ENCODE data around the gene SEMA3C. TPM values are rescaled to one million over a fixed set of nuclear protein-coding genes. Genes with fewer than 3 reads are reported as not detected.

The SEMA3C gene
- total and polyA plus RNA-seq, 2 experiments from 2014 or later = 34.8 to 134 TPM

DNA sequence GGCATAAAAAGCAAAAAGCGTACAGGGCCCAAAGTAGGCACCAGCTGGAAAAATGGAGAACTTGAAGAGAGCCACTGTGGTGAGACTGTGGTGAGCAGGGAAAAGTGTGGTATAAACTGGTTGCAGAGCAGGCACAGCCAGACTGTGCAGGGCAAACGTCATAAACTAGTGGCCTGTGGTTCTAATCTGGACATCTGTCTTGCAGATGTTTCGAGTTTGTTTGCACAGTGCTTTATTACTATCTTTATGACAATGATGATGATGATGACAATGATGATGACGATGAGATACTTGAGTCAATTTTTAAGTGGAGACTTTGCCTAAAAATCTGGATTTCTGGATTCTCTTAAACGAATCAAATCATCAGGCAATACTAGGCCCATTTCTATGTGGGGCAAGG is 45.7 kb downstream of the SEMA3C start:
- WGBS (ENCODE audit: low lambda C conversion rate, missing lambda C conversion rate) = 76% methylated on average over 5 of the region's 5 CpGs
- TF ChIP-seq EZH2 (IDR thresholded peaks at IDR 0.05; ENCODE audit: borderline replicate concordance) = no peak
- no peak for TF ChIP-seq EZH2phosphoT487 (IDR thresholded peaks at IDR 0.05; ENCODE audit: low read depth, severe bottlenecking, unreplicated experiment)
- TF ChIP-seq, protein P1, sequence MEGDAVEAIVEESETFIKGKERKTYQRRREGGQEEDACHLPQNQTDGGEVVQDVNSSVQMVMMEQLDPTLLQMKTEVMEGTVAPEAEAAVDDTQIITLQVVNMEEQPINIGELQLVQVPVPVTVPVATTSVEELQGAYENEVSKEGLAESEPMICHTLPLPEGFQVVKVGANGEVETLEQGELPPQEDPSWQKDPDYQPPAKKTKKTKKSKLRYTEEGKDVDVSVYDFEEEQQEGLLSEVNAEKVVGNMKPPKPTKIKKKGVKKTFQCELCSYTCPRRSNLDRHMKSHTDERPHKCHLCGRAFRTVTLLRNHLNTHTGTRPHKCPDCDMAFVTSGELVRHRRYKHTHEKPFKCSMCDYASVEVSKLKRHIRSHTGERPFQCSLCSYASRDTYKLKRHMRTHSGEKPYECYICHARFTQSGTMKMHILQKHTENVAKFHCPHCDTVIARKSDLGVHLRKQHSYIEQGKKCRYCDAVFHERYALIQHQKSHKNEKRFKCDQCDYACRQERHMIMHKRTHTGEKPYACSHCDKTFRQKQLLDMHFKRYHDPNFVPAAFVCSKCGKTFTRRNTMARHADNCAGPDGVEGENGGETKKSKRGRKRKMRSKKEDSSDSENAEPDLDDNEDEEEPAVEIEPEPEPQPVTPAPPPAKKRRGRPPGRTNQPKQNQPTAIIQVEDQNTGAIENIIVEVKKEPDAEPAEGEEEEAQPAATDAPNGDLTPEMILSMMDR (IDR thresholded peaks at IDR 0.05; ENCODE audit: poor library complexity) = no peak
- no peak overlapping the region for H3K27ac ChIP-seq

DNA sequence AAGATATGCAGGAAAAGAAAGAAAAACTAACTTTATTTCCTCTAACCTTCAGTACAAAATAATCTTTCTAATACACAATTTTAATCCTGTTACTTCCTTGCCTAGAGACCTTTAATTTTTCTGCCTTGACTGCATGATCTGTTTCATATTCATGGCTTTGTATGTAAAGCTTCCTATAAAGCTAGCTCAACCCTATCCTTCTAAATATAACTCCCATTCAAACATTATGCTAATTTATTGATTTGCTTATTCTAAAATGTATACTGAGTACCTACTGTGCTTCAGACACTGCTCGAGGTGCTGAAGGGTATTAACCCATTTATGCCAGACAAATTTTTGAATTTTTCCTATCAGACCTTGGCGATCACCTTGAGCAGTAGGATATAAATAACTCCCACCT is 47.6 kb downstream of the SEMA3C start:
- peaks cover 22% of the 10 kb centered on the region for H3K4me1 ChIP-seq (ENCODE audit: insufficient read depth)
- no peak overlapping the region for H3K4me2 ChIP-seq
- no peaks in the 10 kb centered on the region for H3K9me2 ChIP-seq (replicated peaks; ENCODE audit: insufficient read depth)
- no peak overlapping the region for H2AFZ ChIP-seq
- peak overlapping the region; percentile 67 for H3K27ac ChIP-seq
- peaks cover 36% of the 10 kb centered on the region for H3K79me2 ChIP-seq
- no peaks in the 10 kb centered on the region for H3K27me3 ChIP-seq
- TF ChIP-seq EZH2 (IDR thresholded peaks at IDR 0.05; ENCODE audit: borderline replicate concordance) (no peak), EZH2phosphoT487 (IDR thresholded peaks at IDR 0.05; ENCODE audit: low read depth, severe bottlenecking, unreplicated experiment) (no peak)
- TF ChIP-seq, protein P1 (IDR thresholded peaks at IDR 0.05; ENCODE audit: poor library complexity) = no peak
- no peak for DNase-seq (ENCODE audit: low spot score)
- H3K4me3 ChIP-seq = no peak overlapping the region
- WGBS (ENCODE audit: low lambda C conversion rate, missing lambda C conversion rate) = 70% methylated on average over 2 of the region's 2 CpGs
- H4K20me1 ChIP-seq (ENCODE audit: insufficient read depth, poor library complexity, severe bottlenecking) = no peaks in the 10 kb centered on the region
- H3K9me3 ChIP-seq (ENCODE audit: low read depth) = no peaks in the 10 kb centered on the region
- H3K36me3 ChIP-seq (replicated peaks; ENCODE audit: insufficient read depth, low read depth) = no peaks in the 10 kb centered on the region

More for the DNA sequence above, 45.7 kb downstream of the SEMA3C start:
- Histone ChIP-seq H3K79me2 (peaks cover 24% of the 10 kb centered on the region), H3K4me1 (ENCODE audit: insufficient read depth) (peaks cover 28% of the 10 kb centered on the region), H4K20me1 (ENCODE audit: insufficient read depth, poor library complexity, severe bottlenecking) (no peaks in the 10 kb centered on the region), H3K4me2 (no peak overlapping the region), H3K4me3 (no peak overlapping the region), H3K9me2 (replicated peaks; ENCODE audit: insufficient read depth) (no peaks in the 10 kb centered on the region), H3K27me3 (no peaks in the 10 kb centered on the region), H3K9me3 (ENCODE audit: low read depth) (no peaks in the 10 kb centered on the region), H3K36me3 (replicated peaks; ENCODE audit: insufficient read depth, low read depth) (no peaks in the 10 kb centered on the region), H2AFZ (no peak overlapping the region)
- DNase-seq (ENCODE audit: low spot score) = no peak

GRCh38 chr7:80870813-80871212 is 48.0 kb downstream of the SEMA3C start:
- Histone ChIP-seq H3K27me3 (no peaks in the 10 kb centered on the region), H3K9me2 (replicated peaks; ENCODE audit: insufficient read depth) (no peaks in the 10 kb centered on the region), H2AFZ (no peak overlapping the region), H3K4me2 (no peak overlapping the region), H4K20me1 (ENCODE audit: insufficient read depth, poor library complexity, severe bottlenecking) (no peaks in the 10 kb centered on the region), H3K79me2 (peaks cover 38% of the 10 kb centered on the region), H3K4me1 (ENCODE audit: insufficient read depth) (peaks cover 21% of the 10 kb centered on the region), H3K27ac (peak overlapping the region; percentile 67), H3K36me3 (replicated peaks; ENCODE audit: insufficient read depth, low read depth) (no peaks in the 10 kb centered on the region), H3K4me3 (no peak overlapping the region), H3K9me3 (ENCODE audit: low read depth) (no peaks in the 10 kb centered on the region)
- no peak for DNase-seq (ENCODE audit: low spot score)
- TF ChIP-seq, protein P1 (IDR thresholded peaks at IDR 0.05; ENCODE audit: poor library complexity) = no peak
- no peak for TF ChIP-seq EZH2phosphoT487 (IDR thresholded peaks at IDR 0.05; ENCODE audit: low read depth, severe bottlenecking, unreplicated experiment)
- 57% methylated on average over 4 of the region's 4 CpGs for WGBS (ENCODE audit: low lambda C conversion rate, missing lambda C conversion rate)
